GM10266 (cell line): Measurements from ENCODE around the gene PARP14.

Source experiments
- DNase-seq: peaks from one replicate; pipeline ENCODE4 v3.0.0; 2012; ENCODE audit errors: extremely low spot score
- CTCF ChIP-seq: IDR thresholded peaks from 2 replicates; pipeline ENCODE4 v1.5.1; 2012; ENCODE audit warnings: mild to moderate bottlenecking, low read depth; ENCODE audit not compliant: control insufficient read depth, insufficient read depth; ENCODE audit errors: missing control alignments

Gene PARP14

DNA sequence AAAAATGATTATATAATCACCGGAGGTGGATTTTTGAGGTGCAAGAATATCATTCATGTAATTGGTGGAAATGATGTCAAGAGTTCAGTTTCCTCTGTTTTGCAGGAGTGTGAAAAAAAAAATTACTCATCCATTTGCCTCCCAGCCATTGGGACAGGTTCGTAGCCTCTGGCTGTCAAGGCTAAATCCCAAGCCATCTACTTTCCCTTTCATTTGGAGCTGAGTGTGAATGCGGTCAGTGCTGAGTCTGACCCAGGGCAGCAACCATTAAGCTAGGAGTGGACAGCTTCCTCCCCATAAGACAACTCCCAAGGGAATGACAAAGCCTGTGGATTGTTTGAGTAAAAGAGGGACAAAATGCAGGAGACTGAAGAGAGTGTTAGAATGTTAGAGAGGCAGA lies 33.6 kb downstream of the PARP14 start:
- no peak for TF ChIP-seq CTCF
- no peak for DNase-seq

- TF ChIP-seq CTCF: no peak
- DNase-seq: no peak
Observed at GRCh38 chr3:122716667-122717066, 36.0 kb downstream of the PARP14 start.

DNA sequence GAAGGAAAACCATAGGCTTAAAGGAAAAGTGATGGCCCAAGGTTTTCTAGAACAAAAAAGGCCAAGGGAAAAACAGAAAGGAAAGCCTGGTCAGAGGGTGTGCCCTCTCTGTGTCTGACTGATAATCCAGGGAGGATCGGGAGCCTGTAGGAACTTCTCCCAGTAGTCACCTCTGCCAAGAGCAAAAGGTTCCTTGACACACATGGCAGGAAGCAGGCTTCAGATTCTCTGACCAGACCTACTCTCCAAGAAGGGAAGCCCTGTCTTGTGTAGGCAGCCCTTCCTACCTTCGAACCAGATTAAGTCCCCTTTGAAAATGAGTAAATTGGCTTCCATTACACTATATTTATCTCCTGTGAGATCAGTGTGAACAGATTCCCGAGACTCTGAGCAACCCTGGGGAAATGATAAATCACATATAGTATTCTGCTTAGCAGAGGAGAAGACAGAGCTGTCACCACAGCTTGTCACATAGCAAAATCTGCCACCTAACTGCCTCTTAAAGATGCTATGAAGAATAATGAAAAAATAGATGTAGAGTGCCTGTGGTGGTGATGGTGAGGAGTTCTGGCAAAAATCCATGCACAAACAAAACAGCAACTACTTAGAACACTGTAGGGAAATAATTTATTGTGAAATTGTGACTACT lies 38.8 kb downstream of the PARP14 start:
- DNase-seq: no peak
- no peak for TF ChIP-seq CTCF

GRCh38 chr3:122725106-122725505 lies 44.5 kb downstream of the PARP14 start:
- no peak for TF ChIP-seq CTCF
- no peak for DNase-seq

DNA sequence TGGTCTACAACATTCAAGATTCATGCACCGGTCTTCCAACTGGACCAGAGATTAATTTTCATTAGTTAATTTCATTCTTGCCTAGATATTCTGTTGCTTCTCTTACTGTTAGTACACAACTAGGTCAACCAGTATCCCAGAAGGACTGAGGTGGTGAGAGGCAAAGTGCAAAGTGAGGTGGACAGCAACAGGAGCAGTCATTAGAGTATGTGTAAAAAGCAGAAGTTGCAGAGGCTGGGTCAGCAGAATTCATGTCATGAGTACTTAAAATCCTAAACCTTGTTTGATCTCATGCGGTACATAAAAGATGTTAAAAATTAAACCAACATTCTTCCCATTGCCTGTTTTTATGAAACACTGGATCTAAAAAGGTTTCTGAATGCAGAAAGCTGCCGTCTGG lies 46.7 kb downstream of the PARP14 start:
- TF ChIP-seq CTCF: no peak
- no peak for DNase-seq

GRCh38 chr3:122727766-122728165 lies 47.1 kb downstream of the PARP14 start:
- DNase-seq: no peak
- no peak for TF ChIP-seq CTCF

DNA sequence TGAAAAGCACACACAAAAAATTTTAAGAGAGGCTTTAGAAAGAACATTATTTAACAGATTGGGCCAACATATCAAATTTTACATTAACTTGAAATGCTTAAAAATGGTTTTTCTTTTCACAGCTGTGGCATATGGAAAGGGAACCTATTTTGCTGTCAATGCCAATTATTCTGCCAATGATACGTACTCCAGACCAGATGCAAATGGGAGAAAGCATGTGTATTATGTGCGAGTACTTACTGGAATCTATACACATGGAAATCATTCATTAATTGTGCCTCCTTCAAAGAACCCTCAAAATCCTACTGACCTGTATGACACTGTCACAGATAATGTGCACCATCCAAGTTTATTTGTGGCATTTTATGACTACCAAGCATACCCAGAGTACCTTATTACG lies 47.5 kb downstream of the PARP14 start:
- DNase-seq: no peak
- no peak for TF ChIP-seq CTCF
